ENCODE measurements around the gene PGF.
"Not testable (repeated sequence)": the region's sequence is repeated elsewhere in the genome, so short reads cannot be mapped to it uniquely, and the experiment has no call there.

GRCh38 chr14:74995781-74996180 is 40.4 kb upstream of the PGF start:
- TF ChIP-seq CTCF (optimal IDR thresholded peaks at IDR 0.05 in 1 of 3, IDR thresholded peaks at IDR 0.05 in 1 of 3, conservative IDR thresholded peaks at IDR 0.05 in 1 of 3; ENCODE audit: extremely low read depth in 1 of 3, insufficient read depth in 2 of 3, low read length in 3 of 3); EZH2 (IDR thresholded peaks at IDR 0.05; ENCODE audit: low read length): not testable (repeated sequence)

Measured in keratinocyte (primary cell).